ENCODE measurements around the gene HPS3.
A peak's percentile ranks its signal among the peaks of the same experiment; 100 is the strongest.
"Not testable (repeated sequence)": the region's sequence is repeated elsewhere in the genome, so short reads cannot be mapped to it uniquely, and the experiment has no call there.

HPS3 gene

DNA sequence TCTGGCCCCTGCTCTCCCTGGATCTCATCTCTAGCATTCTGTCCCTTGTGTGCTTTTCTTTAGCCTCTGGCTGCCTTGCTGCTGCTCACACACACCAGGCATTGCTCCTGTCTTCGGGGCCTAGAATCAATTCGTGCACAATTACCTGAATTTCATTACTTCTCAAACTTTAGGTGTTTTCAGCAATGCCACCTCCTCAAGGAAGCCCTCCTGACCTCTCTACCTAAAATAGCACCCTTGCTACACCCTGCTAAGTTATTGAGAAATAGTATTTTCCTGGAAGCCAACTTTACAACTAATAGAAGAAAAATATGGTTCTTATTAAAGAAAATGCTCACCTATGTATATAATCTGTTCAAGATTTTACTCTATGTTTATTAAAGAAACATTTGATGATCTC is 51.7 kb downstream of the HPS3 start:
- Histone ChIP-seq H3K4me3 (ENCODE audit: low read length) (no peak overlapping the region), H3K36me3 (ENCODE audit: control insufficient read depth, insufficient read depth, low read length) (no peaks in the 10 kb centered on the region), H3K9me3 (ENCODE audit: control insufficient read depth, insufficient read depth, low read length) (no peaks in the 10 kb centered on the region), H3K27me3 (ENCODE audit: control insufficient read depth, insufficient read depth, low read length) (no peaks in the 10 kb centered on the region), H3K4me1 (ENCODE audit: control insufficient read depth, insufficient read depth, low read length) (no peaks in the 10 kb centered on the region), H3K27ac (ENCODE audit: low read length) (no peak overlapping the region)
- WGBS (ENCODE audit: insufficient coverage, insufficient read length), result no CpG with 5 or more reads among the region's 2 CpGs
- no peak for DNase-seq (ENCODE audit: low read depth, low spot score)

DNA sequence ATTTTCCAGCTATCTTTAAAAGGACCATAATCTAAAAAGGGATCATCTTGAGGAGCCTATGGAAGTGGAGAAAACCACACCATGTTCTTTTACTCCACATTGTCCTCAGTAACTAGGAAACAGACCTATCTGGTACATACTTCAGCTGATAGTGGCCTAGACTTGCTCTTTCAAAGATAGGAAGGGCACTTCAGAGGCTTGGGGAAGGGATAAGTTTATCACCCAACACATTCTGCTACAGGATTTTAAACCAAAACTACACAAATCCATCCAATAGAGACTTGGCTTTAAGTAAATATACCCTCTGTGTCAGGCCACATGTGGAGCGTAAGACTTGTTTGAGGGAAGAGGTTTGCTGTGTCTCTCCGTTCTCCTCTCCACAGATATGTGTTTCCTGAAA is 56.8 kb downstream of the HPS3 start:
- no peaks in the 10 kb centered on the region for H3K36me3 ChIP-seq (ENCODE audit: control insufficient read depth, insufficient read depth, low read length)
- no peak overlapping the region for H3K4me3 ChIP-seq (ENCODE audit: low read length)
- no peaks in the 10 kb centered on the region for H3K27me3 ChIP-seq (ENCODE audit: control insufficient read depth, insufficient read depth, low read length)
- H3K4me1 ChIP-seq (ENCODE audit: control insufficient read depth, insufficient read depth, low read length), result no peaks in the 10 kb centered on the region
- no CpG with 5 or more reads among the region's 2 CpGs for WGBS (ENCODE audit: insufficient coverage, insufficient read length)
- H3K9me3 ChIP-seq (ENCODE audit: control insufficient read depth, insufficient read depth, low read length), result no peaks in the 10 kb centered on the region
- H3K27ac ChIP-seq (ENCODE audit: low read length), result no peak overlapping the region
- DNase-seq (ENCODE audit: low read depth, low spot score), result no peak

DNA sequence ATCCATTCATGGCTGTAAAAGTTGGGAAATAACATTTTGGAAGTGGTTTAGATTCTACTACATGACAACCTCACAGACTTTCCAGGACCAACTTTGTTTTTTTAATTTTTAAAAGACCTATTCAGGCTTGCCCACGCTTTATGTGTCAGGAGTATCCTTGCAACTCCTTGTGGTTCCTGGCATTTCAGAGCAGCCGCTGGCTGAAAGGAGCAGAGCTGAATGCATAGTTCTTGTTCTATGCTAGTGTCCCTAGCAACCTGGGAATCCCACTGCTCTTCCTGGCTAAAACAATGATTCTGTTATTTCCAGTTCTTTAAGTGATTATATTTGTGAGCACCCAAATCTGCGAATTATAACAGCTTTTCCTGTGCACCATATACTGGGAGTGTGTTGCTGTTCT is 57.3 kb downstream of the HPS3 start:
- no peak for DNase-seq (ENCODE audit: low read depth, low spot score)
- Histone ChIP-seq H3K27ac (ENCODE audit: low read length) (no peak overlapping the region), H3K36me3 (ENCODE audit: control insufficient read depth, insufficient read depth, low read length) (no peaks in the 10 kb centered on the region), H3K4me3 (ENCODE audit: low read length) (no peak overlapping the region), H3K27me3 (ENCODE audit: control insufficient read depth, insufficient read depth, low read length) (no peaks in the 10 kb centered on the region), H3K9me3 (ENCODE audit: control insufficient read depth, insufficient read depth, low read length) (no peaks in the 10 kb centered on the region), H3K4me1 (ENCODE audit: control insufficient read depth, insufficient read depth, low read length) (no peaks in the 10 kb centered on the region)
- WGBS (ENCODE audit: insufficient coverage, insufficient read length), result no CpG with 5 or more reads among the region's 3 CpGs

DNA sequence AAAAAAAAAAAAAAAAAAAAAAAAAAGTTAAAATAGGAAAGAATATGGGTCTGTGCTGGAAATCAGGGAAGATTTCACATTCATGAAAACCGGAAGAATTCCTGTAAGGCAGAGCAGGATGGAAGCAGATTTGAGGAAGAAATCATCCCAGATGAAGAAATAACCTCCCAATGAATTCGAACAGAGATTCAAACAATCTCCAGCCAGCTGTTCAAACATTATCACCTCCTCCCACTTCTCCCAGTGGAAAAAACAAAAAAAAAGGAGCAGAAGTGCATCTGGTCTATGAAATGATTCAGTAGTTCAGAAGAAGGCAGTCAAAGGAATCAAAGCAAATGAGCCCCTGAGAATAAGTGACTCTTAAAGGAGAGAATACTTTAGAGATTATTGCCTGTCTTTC is 59.1 kb downstream of the HPS3 start:
- no peak overlapping the region for H3K27ac ChIP-seq (ENCODE audit: low read length)
- no peaks in the 10 kb centered on the region for H3K9me3 ChIP-seq (ENCODE audit: control insufficient read depth, insufficient read depth, low read length)
- H3K36me3 ChIP-seq (ENCODE audit: control insufficient read depth, insufficient read depth, low read length), result no peaks in the 10 kb centered on the region
- no peaks in the 10 kb centered on the region for H3K27me3 ChIP-seq (ENCODE audit: control insufficient read depth, insufficient read depth, low read length)
- DNase-seq (ENCODE audit: low read depth, low spot score), result no peak
- no peaks in the 10 kb centered on the region for H3K4me1 ChIP-seq (ENCODE audit: control insufficient read depth, insufficient read depth, low read length)
- no peak overlapping the region for H3K4me3 ChIP-seq (ENCODE audit: low read length)
- no CpG with 5 or more reads among the region's 2 CpGs for WGBS (ENCODE audit: insufficient coverage, insufficient read length)

DNA sequence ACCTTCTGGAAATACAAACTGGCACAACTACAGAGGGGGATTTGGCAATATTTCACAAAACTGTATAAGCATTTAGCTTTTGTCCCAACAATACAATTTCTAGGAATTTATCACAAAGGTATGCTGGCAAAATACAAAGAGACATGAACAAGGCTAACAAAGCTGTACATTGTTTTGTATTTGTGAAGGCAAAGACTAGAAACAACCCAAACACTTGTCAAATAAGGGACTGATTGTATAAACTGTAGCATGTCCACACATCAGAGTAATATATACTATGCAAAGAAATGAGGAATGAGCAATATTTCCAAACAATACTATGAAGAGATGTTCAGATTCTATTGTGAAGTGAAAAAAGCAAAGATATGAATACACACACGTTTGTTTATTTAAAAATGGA is 65.8 kb downstream of the HPS3 start:
- H3K27me3 ChIP-seq (ENCODE audit: control insufficient read depth, insufficient read depth, low read length), result no peaks in the 10 kb centered on the region
- no peak overlapping the region for H3K27ac ChIP-seq (ENCODE audit: low read length)
- H3K4me1 ChIP-seq (ENCODE audit: control insufficient read depth, insufficient read depth, low read length), result peaks cover 3% of the 10 kb centered on the region; the same call in 1 of the 2 replicates
- no CpG with 5 or more reads among the region's 1 CpG for WGBS (ENCODE audit: insufficient coverage, insufficient read length)
- H3K4me3 ChIP-seq (ENCODE audit: low read length), result no peak overlapping the region
- H3K9me3 ChIP-seq (ENCODE audit: control insufficient read depth, insufficient read depth, low read length), result no peaks in the 10 kb centered on the region
- H3K36me3 ChIP-seq (ENCODE audit: control insufficient read depth, insufficient read depth, low read length), result no peaks in the 10 kb centered on the region
- DNase-seq (ENCODE audit: low read depth, low spot score), result no peak

DNA sequence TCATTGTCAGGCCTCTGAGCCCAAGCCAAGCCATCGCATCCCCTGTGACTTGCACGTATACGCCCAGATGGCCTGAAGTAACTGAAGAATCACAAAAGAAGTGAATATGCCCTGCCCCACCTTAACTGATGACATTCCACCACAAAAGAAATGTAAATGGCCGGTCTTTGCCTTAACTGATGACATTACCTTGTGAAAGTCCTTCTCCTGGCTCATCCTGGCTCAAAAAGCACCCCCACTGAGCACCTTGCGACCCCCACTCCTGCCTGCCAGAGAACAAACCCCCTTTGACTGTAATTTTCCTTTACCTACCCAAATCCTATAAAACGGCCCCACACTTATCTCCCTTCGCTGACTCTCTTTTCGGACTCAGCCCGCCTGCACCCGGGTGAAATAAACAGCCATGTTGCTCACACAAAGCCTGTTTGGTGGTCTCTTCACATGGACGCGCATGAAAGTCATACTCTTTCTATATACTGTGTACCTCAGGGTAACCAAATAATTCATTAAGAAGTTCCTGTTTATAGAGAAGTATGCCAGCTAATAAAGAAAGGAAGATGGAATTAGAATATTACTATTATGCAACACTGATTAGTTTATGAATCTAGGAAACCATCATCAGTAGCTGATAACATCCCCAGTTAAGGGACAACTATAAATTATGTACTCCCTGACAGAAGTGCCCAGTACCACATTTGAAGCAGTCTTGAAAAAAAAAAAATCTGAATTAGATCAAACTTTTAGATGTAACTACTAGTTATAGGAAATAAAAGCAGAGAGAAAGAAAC is 67.6 kb downstream of the HPS3 start:
- no CpG with 5 or more reads among the region's 12 CpGs for WGBS (ENCODE audit: insufficient coverage, insufficient read length)
- H3K4me1 ChIP-seq (ENCODE audit: control insufficient read depth, insufficient read depth, low read length); H3K4me3 ChIP-seq (ENCODE audit: low read length); H3K27me3 ChIP-seq (ENCODE audit: control insufficient read depth, insufficient read depth, low read length); H3K36me3 ChIP-seq (ENCODE audit: control insufficient read depth, insufficient read depth, low read length); DNase-seq (ENCODE audit: low read depth, low spot score); H3K9me3 ChIP-seq (ENCODE audit: control insufficient read depth, insufficient read depth, low read length): not testable (repeated sequence)
- peak overlapping the region; percentile 28 for H3K27ac ChIP-seq (ENCODE audit: low read length)

DNA sequence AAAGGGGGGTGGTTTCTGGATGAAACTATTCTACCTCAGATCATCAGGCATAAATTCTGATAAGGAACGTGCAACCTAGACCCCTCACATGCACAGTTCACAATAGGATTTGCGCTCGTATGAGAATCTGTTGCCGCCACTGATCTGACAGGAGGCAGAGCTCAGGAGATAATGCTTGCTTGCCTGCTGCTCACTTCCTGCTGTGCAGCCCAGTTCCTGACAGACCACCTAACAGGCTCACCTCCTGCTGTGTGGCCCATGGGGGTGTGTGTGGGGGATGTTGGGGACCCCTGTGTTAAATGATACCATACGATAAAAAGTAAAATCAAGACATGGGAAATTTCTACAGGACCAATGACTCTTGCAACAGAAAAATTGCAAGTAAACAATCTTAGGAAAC is 68.2 kb downstream of the HPS3 start:
- peak overlapping the region; percentile 28 for H3K27ac ChIP-seq (ENCODE audit: low read length)
- H3K27me3 ChIP-seq (ENCODE audit: control insufficient read depth, insufficient read depth, low read length), result no peaks in the 10 kb centered on the region
- DNase-seq (ENCODE audit: low read depth, low spot score), result no peak
- WGBS (ENCODE audit: insufficient coverage, insufficient read length), result no CpG with 5 or more reads among the region's 5 CpGs
- no peaks in the 10 kb centered on the region for H3K9me3 ChIP-seq (ENCODE audit: control insufficient read depth, insufficient read depth, low read length)
- no peak overlapping the region for H3K4me3 ChIP-seq (ENCODE audit: low read length)
- H3K4me1 ChIP-seq (ENCODE audit: control insufficient read depth, insufficient read depth, low read length), result peaks cover 3% of the 10 kb centered on the region; the same call in 1 of the 2 replicates
- no peaks in the 10 kb centered on the region for H3K36me3 ChIP-seq (ENCODE audit: control insufficient read depth, insufficient read depth, low read length)

DNA sequence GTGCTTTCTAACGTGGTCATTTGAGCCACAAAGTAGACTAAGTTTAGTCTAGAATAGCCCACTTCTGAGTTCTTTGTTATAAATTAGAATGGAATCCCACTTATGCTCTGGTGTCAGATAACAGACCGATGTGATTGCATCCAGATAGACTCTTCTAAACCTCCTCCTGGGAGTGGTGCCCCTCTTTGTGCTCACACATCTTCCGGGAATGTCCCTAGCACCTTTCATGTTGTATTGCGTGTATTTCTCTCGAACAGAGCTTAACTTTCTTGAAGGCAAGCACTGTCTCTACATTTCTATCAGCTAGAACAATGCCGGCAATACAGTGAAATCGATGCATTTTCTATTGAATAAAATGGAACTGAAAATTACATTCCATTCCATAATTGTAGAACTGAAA is 69.2 kb downstream of the HPS3 start:
- Histone ChIP-seq H3K9me3 (ENCODE audit: control insufficient read depth, insufficient read depth, low read length) (no peaks in the 10 kb centered on the region), H3K4me1 (ENCODE audit: control insufficient read depth, insufficient read depth, low read length) (peaks cover 3% of the 10 kb centered on the region; the same call in 1 of the 2 replicates), H3K4me3 (ENCODE audit: low read length) (no peak overlapping the region), H3K27me3 (ENCODE audit: control insufficient read depth, insufficient read depth, low read length) (no peaks in the 10 kb centered on the region), H3K36me3 (ENCODE audit: control insufficient read depth, insufficient read depth, low read length) (no peaks in the 10 kb centered on the region), H3K27ac (ENCODE audit: low read length) (peak overlapping the region; percentile 89)
- peak; percentile 78 for DNase-seq (ENCODE audit: low read depth, low spot score)
- no CpG with 5 or more reads among the region's 7 CpGs for WGBS (ENCODE audit: insufficient coverage, insufficient read length)

DNA sequence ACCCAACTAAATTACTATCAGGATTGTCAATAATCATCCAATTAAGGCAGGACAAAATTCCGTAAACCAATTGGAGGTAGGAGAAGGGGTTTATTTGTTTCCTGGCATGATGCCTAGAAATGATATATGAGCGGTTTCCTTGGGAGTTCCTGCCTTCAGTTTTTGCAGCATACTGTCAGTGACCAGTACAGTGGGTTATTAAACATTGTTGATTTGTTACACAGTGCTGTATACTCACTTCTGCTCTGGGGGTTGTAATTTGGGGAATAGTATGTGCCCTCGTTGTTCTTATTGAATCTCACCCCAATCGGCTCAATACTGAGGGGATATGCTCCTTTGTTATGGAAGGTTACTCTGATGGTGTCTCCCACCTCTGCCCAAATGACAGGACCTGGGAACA is 70.0 kb downstream of the HPS3 start:
- Histone ChIP-seq H3K4me3 (ENCODE audit: low read length) (no peak overlapping the region), H3K9me3 (ENCODE audit: control insufficient read depth, insufficient read depth, low read length) (no peaks in the 10 kb centered on the region), H3K27ac (ENCODE audit: low read length) (no peak overlapping the region), H3K36me3 (ENCODE audit: control insufficient read depth, insufficient read depth, low read length) (no peaks in the 10 kb centered on the region), H3K4me1 (ENCODE audit: control insufficient read depth, insufficient read depth, low read length) (peaks cover 6% of the 10 kb centered on the region; the same call in 1 of the 2 replicates), H3K27me3 (ENCODE audit: control insufficient read depth, insufficient read depth, low read length) (no peaks in the 10 kb centered on the region)
- no peak for DNase-seq (ENCODE audit: low read depth, low spot score)
- WGBS (ENCODE audit: insufficient coverage, insufficient read length), result no CpG with 5 or more reads among the region's 4 CpGs

DNA sequence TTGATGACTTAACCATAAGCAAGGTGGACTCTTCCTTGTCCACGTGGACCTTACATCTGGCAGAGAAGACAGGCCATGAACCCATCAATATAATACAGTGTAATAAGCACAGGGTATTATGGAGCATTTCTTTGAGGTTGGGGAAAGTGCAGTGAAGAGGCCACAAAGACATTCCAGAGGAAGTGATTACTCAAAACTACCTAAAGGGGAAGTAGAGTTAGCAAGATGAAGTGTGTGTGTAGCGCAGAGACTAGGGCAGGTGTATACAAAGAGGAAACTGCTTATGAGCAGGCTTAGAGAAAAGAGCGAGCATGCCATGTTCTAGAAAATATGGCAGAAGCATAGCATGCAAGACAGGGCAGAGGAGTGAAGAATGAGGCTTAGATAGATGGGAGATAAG is 74.3 kb downstream of the HPS3 start:
- H3K36me3 ChIP-seq (ENCODE audit: control insufficient read depth, insufficient read depth, low read length), result no peaks in the 10 kb centered on the region
- WGBS (ENCODE audit: insufficient coverage, insufficient read length), result no CpG with 5 or more reads among the region's 3 CpGs
- H3K27me3 ChIP-seq (ENCODE audit: control insufficient read depth, insufficient read depth, low read length), result no peaks in the 10 kb centered on the region
- H3K4me3 ChIP-seq (ENCODE audit: low read length), result no peak overlapping the region
- peaks cover 5% of the 10 kb centered on the region; the same call in 1 of the 2 replicates for H3K4me1 ChIP-seq (ENCODE audit: control insufficient read depth, insufficient read depth, low read length)
- no peak overlapping the region for H3K27ac ChIP-seq (ENCODE audit: low read length)
- no peaks in the 10 kb centered on the region for H3K9me3 ChIP-seq (ENCODE audit: control insufficient read depth, insufficient read depth, low read length)
- DNase-seq (ENCODE audit: low read depth, low spot score), result no peak

DNA sequence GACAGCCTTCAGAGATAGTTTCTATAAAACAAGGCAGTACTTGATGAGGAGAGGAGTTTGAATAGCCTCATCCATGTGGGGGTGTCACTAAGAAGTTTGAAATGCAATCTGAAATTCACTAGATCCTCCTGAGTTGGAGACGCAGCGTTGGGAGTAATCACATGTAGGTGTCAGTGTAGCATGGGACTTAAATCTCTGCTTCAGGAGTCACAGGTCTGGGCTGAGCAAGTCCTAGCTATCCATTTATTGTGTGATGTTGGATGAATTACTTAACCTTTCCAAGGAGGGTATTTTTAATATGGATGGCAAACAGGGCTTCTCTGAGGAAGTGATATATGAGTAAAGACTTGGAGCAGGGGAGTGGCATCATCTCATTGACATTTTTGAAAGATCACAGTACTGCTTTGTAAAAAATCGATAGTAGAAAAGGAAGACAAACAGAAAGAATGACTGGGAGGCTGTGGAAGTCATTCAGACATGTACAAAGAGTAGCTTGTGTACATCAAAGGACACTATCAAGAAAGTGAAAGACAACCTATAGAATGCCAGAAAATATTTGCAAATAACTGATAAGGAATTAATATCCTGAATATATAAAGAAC is 75.1 kb downstream of the HPS3 start:
- Histone ChIP-seq H3K36me3 (ENCODE audit: control insufficient read depth, insufficient read depth, low read length) (no peaks in the 10 kb centered on the region), H3K27ac (ENCODE audit: low read length) (no peak overlapping the region), H3K4me1 (ENCODE audit: control insufficient read depth, insufficient read depth, low read length) (peaks cover 5% of the 10 kb centered on the region; the same call in 1 of the 2 replicates), H3K9me3 (ENCODE audit: control insufficient read depth, insufficient read depth, low read length) (no peaks in the 10 kb centered on the region), H3K4me3 (ENCODE audit: low read length) (no peak overlapping the region), H3K27me3 (ENCODE audit: control insufficient read depth, insufficient read depth, low read length) (no peaks in the 10 kb centered on the region)
- WGBS (ENCODE audit: insufficient coverage, insufficient read length), result no CpG with 5 or more reads among the region's 3 CpGs
- no peak for DNase-seq (ENCODE audit: low read depth, low spot score)

Data from iPS DF 6.9 (cell line).